ENCODE results near the gene C16orf87.

- TF ChIP-seq CTCF (IDR thresholded peaks at IDR 0.05): no peak
- TF ChIP-seq POLR2A (IDR thresholded peaks at IDR 0.05): no peak
Observed at GRCh38 chr16:46746821-46747776, 83.9 kb downstream of the C16orf87 start.
